ENCODE data around the gene ETV3.

DNA sequence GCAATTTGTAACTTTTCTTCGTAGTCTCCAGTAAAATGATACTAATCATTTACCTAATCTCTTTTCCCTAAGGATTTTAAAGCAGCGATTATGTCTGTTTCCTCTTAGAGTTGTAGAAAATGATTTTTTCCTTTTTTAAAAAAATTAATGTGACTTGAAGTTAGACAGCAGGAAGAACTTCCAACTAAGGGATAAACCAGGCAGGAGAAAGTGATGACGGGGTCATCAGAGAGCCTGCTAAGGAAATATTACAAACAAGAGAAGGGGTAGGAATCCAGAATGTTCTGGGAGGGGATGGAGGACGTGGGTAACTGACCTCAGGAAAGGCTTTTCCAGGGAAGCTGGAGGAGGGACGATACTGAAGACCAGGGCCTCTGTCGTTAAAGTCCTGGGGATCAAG, 29.7 kb downstream of the ETV3 start:
- no peak for TF ChIP-seq ARNTL (CRISPR knock-in tag; IDR thresholded peaks at IDR 0.05; ENCODE audit: borderline replicate concordance, low read depth)
- no peak for TF ChIP-seq RARB (CRISPR knock-in tag; IDR thresholded peaks at IDR 0.05)
- no peak for TF ChIP-seq SNAI2 (CRISPR knock-in tag; IDR thresholded peaks at IDR 0.05)
- TF ChIP-seq ZFP3 (CRISPR knock-in tag; IDR thresholded peaks at IDR 0.05): no peak
- no peak for TF ChIP-seq BACH2 (CRISPR knock-in tag; IDR thresholded peaks at IDR 0.05; ENCODE audit: borderline replicate concordance)
- TF ChIP-seq GLIS3 (CRISPR knock-in tag; IDR thresholded peaks at IDR 0.05): no peak
- TF ChIP-seq ZFP30 (CRISPR knock-in tag; IDR thresholded peaks at IDR 0.05): no peak
- no peak for TF ChIP-seq ZNF8 (CRISPR knock-in tag; IDR thresholded peaks at IDR 0.05)
- no peak for TF ChIP-seq OSR1 (CRISPR knock-in tag; IDR thresholded peaks at IDR 0.05)
- no peak for TF ChIP-seq CREB5 (CRISPR knock-in tag; IDR thresholded peaks at IDR 0.05; ENCODE audit: low read depth)
- no peak for TF ChIP-seq PATZ1 (CRISPR knock-in tag; IDR thresholded peaks at IDR 0.05; ENCODE audit: borderline replicate concordance)
- TF ChIP-seq ZC3H10 (CRISPR knock-in tag; IDR thresholded peaks at IDR 0.05): no peak
- TF ChIP-seq CSDC2 (CRISPR knock-in tag; IDR thresholded peaks at IDR 0.05): no peak

Data from SK-N-SH treated with all-trans-retinoic acid at 6 μM for 48 hours (cell line).